Measurements from ENCODE around the gene RNF44.

Gene RNF44

DNA sequence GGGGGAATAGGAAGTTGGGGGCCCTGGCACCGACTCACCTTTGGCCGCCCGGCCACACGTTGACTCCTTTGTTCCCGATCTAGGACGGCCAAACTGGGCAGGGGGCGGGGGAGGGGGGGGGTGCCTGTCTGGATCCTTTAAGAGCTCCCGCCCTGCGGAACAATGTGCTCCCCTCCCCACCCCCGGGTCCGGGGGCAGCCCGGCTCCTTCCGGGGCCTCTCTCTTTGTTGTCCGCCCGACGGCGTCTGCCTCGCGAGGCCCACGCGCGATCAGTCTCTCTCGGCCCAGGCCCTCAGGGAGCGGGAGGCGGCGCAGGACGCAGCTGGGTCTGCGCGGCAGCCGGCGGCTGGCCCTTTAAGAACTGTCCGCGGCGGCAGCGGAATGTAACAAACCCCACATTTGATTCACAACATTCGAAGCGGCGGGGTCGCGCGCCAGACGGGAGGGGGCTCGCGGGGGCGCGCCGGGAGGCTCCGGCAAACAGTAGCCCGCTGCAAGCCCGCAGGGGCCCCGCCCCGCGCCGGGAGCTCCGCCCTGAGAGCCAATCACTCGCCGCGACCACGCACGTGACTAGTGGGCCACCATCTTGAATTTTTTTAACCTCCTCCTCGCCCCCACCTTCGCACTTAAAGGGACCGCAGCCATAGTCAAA, at the start of gene RNF44:
Gene RNF44, minus strand, starts transcription at position 501 of the 652 bp plus-strand sequence. CDS start 4,930 bp downstream, outside the sequence.
- Histone ChIP-seq H3K4me3 (ENCODE audit: low read length in 2 of 2) (peak within 1 kb of the TSS; percentile 93 to 98), H3K27me3 (ENCODE audit: control insufficient read depth in 2 of 2, insufficient read depth in 2 of 2, low read length in 2 of 2) (no peaks in the 10 kb centered on the region), H3K36me3 (ENCODE audit: control insufficient read depth in 2 of 2, insufficient read depth in 2 of 2, low read length in 2 of 2) (peaks cover 0 to 3% of the 10 kb centered on the region in 2 donors), H3K9me3 (ENCODE audit: control insufficient read depth in 2 of 2, low read length in 2 of 2) (no peaks in the 10 kb centered on the region), H3K4me1 (ENCODE audit: control insufficient read depth in 2 of 2, insufficient read depth in 2 of 2, low read length in 2 of 2) (peaks cover 52 to 56% of the 10 kb centered on the region in 2 donors), H3K27ac (ENCODE audit: low read depth in 2 of 2, low read length in 2 of 2) (peak within 1 kb of the TSS; percentile 99 to 100), H3K9ac (ENCODE audit: low read depth in 1 of 2, low read length in 2 of 2) (peak within 1 kb of the TSS; percentile 91 to 98)

DNA sequence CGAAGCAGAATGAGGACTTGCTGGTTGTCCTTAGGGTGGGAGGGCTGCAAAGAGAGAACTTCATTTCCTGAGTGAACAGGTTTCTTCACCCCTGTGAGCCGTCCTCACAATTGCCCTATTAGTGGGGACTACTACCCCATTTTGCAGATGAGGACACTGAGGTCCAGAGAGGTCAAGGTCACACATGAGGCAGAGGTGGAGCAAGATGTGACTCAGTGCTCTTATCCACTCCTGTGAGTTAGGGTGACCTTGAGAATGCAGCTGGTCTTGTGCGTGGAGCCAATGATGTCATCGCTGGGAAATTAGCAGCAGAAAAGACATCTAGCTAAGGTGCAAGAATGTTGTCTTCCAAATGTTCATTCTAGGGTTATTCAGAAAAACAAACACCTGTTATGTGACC, 45.9 kb upstream of the RNF44 start:
- Histone ChIP-seq H3K27me3 (ENCODE audit: control insufficient read depth in 2 of 2, insufficient read depth in 2 of 2, low read length in 2 of 2) (no peaks in the 10 kb centered on the region), H3K9ac (ENCODE audit: low read depth in 1 of 2, low read length in 2 of 2) (no peak overlapping the region), H3K36me3 (ENCODE audit: control insufficient read depth in 2 of 2, insufficient read depth in 2 of 2, low read length in 2 of 2) (peaks cover 6 to 12% of the 10 kb centered on the region in 2 donors), H3K4me3 (ENCODE audit: low read length in 2 of 2) (no peak overlapping the region), H3K4me1 (ENCODE audit: control insufficient read depth in 2 of 2, insufficient read depth in 2 of 2, low read length in 2 of 2) (no peaks in the 10 kb centered on the region), H3K9me3 (ENCODE audit: control insufficient read depth in 2 of 2, low read length in 2 of 2) (peaks cover 6 to 11% of the 10 kb centered on the region in 2 donors), H3K27ac (ENCODE audit: low read depth in 2 of 2, low read length in 2 of 2) (no peak overlapping the region)

DNA sequence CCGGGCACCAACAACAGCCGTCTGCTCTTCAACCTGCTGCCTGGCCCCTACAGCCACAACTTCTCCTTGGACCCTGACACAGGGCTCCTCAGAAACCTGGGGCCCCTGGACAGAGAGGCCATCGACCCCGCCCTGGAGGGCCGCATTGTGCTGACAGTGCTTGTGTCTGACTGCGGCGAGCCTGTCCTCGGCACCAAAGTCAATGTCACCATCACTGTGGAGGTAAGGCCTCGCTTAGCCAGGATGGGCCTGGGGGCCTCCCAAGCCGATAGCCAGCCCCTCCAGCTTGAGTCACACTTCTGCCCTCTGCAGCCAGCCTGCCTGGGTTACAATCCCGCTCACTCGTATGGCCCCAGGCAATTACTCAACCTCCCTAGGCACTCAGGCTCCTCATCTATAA, 44.2 kb upstream of the RNF44 start:
- Histone ChIP-seq H3K4me3 (ENCODE audit: low read length in 2 of 2) (no peak overlapping the region), H3K9me3 (ENCODE audit: control insufficient read depth in 2 of 2, low read length in 2 of 2) (peaks cover 6 to 11% of the 10 kb centered on the region in 2 donors), H3K9ac (ENCODE audit: low read depth in 1 of 2, low read length in 2 of 2) (no peak overlapping the region), H3K4me1 (ENCODE audit: control insufficient read depth in 2 of 2, insufficient read depth in 2 of 2, low read length in 2 of 2) (no peaks in the 10 kb centered on the region), H3K36me3 (ENCODE audit: control insufficient read depth in 2 of 2, insufficient read depth in 2 of 2, low read length in 2 of 2) (peaks cover 6 to 12% of the 10 kb centered on the region in 2 donors), H3K27me3 (ENCODE audit: control insufficient read depth in 2 of 2, insufficient read depth in 2 of 2, low read length in 2 of 2) (no peaks in the 10 kb centered on the region), H3K27ac (ENCODE audit: low read depth in 2 of 2, low read length in 2 of 2) (no peak overlapping the region)

DNA sequence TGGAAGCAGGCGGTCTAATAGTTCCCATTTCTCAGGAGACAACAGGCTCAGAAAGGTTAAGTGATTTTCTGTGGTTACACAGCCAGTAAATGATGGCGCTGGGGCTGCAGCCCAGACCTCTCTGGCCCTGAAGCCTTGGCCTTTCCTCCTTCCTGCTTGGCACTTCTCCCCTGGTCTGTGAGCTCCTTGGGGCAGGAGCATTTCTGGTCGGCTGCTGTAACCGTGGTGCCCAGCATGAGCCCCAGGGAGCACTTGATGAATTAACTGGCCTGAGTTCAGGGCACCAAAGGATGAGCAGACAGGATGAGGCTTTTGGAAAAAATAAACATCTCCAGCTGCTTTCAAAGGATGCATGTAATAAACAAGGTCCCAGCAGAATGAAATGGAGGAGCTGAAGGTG, 42.1 kb upstream of the RNF44 start:
- peaks cover 6 to 8% of the 10 kb centered on the region in 2 donors for H3K36me3 ChIP-seq (ENCODE audit: control insufficient read depth in 2 of 2, insufficient read depth in 2 of 2, low read length in 2 of 2)
- peaks cover 0 to 4% of the 10 kb centered on the region in 2 donors for H3K9me3 ChIP-seq (ENCODE audit: control insufficient read depth in 2 of 2, low read length in 2 of 2)
- no peak overlapping the region for H3K4me3 ChIP-seq (ENCODE audit: low read length in 2 of 2)
- H3K27ac ChIP-seq (ENCODE audit: low read depth in 2 of 2, low read length in 2 of 2), result no peak overlapping the region
- H3K9ac ChIP-seq (ENCODE audit: low read depth in 1 of 2, low read length in 2 of 2), result no peak overlapping the region
- H3K27me3 ChIP-seq (ENCODE audit: control insufficient read depth in 2 of 2, insufficient read depth in 2 of 2, low read length in 2 of 2), result no peaks in the 10 kb centered on the region
- no peaks in the 10 kb centered on the region for H3K4me1 ChIP-seq (ENCODE audit: control insufficient read depth in 2 of 2, insufficient read depth in 2 of 2, low read length in 2 of 2)

DNA sequence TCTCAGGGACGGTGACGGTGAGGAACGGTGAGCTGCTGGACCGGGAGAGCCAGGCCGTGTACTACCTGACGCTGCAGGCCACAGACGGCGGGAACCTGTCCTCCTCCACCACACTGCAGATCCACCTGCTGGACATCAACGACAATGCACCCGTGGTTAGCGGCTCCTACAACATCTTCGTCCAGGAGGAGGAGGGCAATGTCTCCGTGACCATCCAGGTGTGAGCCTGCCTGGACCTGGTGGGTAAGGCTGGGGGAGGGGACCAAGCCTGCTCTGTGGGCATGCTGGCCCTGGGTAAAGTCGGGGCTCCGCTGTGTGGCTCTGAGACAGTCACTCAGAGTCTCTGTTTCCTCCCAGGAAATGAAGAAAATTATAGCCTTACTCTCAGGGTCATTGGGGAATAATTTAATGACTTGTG, 41.2 kb upstream of the RNF44 start:
- no peak overlapping the region for H3K9ac ChIP-seq (ENCODE audit: low read depth in 1 of 2, low read length in 2 of 2)
- H3K4me1 ChIP-seq (ENCODE audit: control insufficient read depth in 2 of 2, insufficient read depth in 2 of 2, low read length in 2 of 2), result no peaks in the 10 kb centered on the region
- H3K27me3 ChIP-seq (ENCODE audit: control insufficient read depth in 2 of 2, insufficient read depth in 2 of 2, low read length in 2 of 2), result no peaks in the 10 kb centered on the region
- H3K27ac ChIP-seq (ENCODE audit: low read depth in 2 of 2, low read length in 2 of 2), result no peak overlapping the region
- no peak overlapping the region for H3K4me3 ChIP-seq (ENCODE audit: low read length in 2 of 2)
- H3K36me3 ChIP-seq (ENCODE audit: control insufficient read depth in 2 of 2, insufficient read depth in 2 of 2, low read length in 2 of 2), result peaks cover 3 to 6% of the 10 kb centered on the region in 2 donors
- H3K9me3 ChIP-seq (ENCODE audit: control insufficient read depth in 2 of 2, low read length in 2 of 2), result no peaks in the 10 kb centered on the region

DNA sequence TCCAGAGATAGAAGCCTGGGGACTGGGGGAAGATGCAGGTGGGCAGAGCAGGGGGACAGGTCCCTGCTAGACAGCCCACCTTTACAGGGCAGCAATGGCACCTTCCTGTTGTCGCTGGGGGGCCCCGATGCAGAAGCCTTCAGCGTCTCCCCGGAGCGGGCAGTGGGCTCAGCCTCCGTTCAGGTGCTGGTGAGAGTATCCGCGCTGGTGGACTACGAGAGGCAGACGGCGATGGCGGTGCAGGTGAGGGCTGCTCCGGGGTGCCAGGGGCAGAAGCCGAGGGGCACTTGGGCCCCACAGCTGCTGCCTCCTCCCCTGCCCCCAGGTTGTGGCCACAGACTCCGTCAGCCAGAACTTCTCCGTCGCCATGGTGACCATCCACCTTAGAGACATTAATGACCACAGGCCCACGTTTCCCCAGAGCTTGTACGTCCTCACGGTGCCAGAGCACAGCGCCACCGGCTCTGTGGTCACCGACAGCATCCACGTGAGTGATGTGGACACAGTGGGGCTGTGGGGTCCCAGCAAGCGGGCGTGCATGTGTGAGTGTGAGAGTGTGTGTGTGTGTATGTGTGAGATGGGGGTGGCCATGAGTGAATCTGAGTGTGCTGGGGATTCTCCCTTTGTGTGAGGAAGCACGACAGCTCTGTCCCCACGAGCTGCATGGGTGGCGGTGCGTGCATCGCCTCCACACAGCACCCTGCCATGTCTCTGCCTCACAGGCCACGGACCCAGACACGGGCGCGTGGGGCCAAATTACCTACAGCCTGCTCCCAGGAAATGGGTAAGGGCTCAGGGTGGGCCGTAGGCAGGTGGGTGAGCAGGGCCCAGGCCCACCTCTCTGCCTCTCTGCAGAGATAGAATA, 40.3 kb upstream of the RNF44 start:
- Histone ChIP-seq H3K27me3 (ENCODE audit: control insufficient read depth in 2 of 2, insufficient read depth in 2 of 2, low read length in 2 of 2) (no peaks in the 10 kb centered on the region), H3K27ac (ENCODE audit: low read depth in 2 of 2, low read length in 2 of 2) (no peak overlapping the region), H3K9ac (ENCODE audit: low read depth in 1 of 2, low read length in 2 of 2) (no peak overlapping the region), H3K4me3 (ENCODE audit: low read length in 2 of 2) (no peak overlapping the region), H3K9me3 (ENCODE audit: control insufficient read depth in 2 of 2, low read length in 2 of 2) (no peaks in the 10 kb centered on the region), H3K4me1 (ENCODE audit: control insufficient read depth in 2 of 2, insufficient read depth in 2 of 2, low read length in 2 of 2) (no peaks in the 10 kb centered on the region), H3K36me3 (ENCODE audit: control insufficient read depth in 2 of 2, insufficient read depth in 2 of 2, low read length in 2 of 2) (peaks cover under 1% of the 10 kb centered on the region in 2 donors)

DNA sequence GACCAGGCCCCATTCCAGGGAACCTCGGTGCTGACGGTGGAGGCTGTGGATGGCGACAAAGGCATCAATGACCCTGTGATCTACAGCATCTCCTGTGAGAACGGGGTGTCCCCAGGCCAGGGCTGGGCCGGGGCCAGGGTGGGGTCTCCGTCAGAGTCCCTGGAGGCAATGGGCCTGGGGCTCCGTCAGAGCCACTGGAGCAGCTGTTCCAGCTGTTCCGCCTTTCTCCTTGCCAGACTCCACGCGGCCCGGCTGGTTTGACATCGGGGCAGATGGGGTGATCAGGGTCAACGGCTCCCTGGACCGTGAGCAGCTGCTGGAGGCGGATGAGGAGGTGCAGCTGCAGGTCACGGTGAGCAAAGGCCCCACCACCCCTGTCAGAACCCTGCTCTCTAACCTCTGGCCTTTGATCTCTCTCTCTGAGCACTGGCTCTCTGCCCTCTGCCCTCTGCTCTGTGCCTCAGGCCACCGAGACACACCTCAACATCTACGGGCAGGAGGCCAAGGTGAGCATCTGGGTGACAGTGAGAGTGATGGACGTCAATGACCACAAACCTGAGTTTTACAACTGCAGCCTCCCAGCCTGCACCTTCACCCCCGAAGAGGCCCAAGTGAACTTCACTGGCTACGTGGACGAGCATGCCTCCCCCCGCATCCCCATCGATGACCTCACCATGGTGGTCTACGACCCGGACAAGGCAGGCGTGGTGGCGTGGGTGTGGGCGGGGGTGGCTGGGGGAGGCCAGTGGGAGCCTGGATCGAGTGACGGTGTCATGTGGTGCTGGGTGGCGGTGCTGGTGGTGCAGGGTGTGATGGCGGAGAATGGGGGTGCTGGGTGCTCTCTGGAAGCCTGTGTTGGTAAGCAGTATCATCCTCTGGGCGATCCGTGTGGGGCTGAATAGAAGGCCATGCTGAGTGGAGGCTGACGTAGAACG, 38.6 kb upstream of the RNF44 start:
- H3K27ac ChIP-seq (ENCODE audit: low read depth in 2 of 2, low read length in 2 of 2), result no peak overlapping the region
- H3K36me3 ChIP-seq (ENCODE audit: control insufficient read depth in 2 of 2, insufficient read depth in 2 of 2, low read length in 2 of 2), result no peaks in the 10 kb centered on the region
- H3K4me1 ChIP-seq (ENCODE audit: control insufficient read depth in 2 of 2, insufficient read depth in 2 of 2, low read length in 2 of 2), result no peaks in the 10 kb centered on the region
- H3K9ac ChIP-seq (ENCODE audit: low read depth in 1 of 2, low read length in 2 of 2), result no peak overlapping the region
- no peaks in the 10 kb centered on the region for H3K9me3 ChIP-seq (ENCODE audit: control insufficient read depth in 2 of 2, low read length in 2 of 2)
- no peak overlapping the region for H3K4me3 ChIP-seq (ENCODE audit: low read length in 2 of 2)
- H3K27me3 ChIP-seq (ENCODE audit: control insufficient read depth in 2 of 2, insufficient read depth in 2 of 2, low read length in 2 of 2), result no peaks in the 10 kb centered on the region

DNA sequence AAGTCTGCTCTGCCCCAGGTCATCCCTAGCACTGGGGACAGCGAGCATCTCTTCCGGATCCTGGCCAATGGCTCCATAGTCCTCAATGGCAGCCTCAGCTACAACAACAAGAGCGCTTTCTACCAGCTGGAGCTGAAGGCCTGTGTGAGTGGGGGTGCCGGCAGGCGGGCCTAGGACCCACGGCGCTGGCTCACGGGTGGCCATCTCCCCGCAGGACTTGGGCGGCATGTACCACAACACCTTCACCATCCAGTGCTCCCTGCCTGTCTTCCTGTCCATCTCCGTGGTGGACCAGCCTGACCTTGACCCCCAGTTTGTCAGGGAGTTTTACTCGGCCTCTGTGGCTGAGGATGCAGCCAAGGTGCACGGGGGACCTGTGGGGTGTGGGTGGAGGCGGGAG, 37.9 kb upstream of the RNF44 start:
- H3K9me3 ChIP-seq (ENCODE audit: control insufficient read depth in 2 of 2, low read length in 2 of 2), result no peaks in the 10 kb centered on the region
- H3K9ac ChIP-seq (ENCODE audit: low read depth in 1 of 2, low read length in 2 of 2), result no peak overlapping the region
- no peaks in the 10 kb centered on the region for H3K4me1 ChIP-seq (ENCODE audit: control insufficient read depth in 2 of 2, insufficient read depth in 2 of 2, low read length in 2 of 2)
- H3K27ac ChIP-seq (ENCODE audit: low read depth in 2 of 2, low read length in 2 of 2), result no peak overlapping the region
- no peak overlapping the region for H3K4me3 ChIP-seq (ENCODE audit: low read length in 2 of 2)
- H3K27me3 ChIP-seq (ENCODE audit: control insufficient read depth in 2 of 2, insufficient read depth in 2 of 2, low read length in 2 of 2), result no peaks in the 10 kb centered on the region
- H3K36me3 ChIP-seq (ENCODE audit: control insufficient read depth in 2 of 2, insufficient read depth in 2 of 2, low read length in 2 of 2), result no peaks in the 10 kb centered on the region

DNA sequence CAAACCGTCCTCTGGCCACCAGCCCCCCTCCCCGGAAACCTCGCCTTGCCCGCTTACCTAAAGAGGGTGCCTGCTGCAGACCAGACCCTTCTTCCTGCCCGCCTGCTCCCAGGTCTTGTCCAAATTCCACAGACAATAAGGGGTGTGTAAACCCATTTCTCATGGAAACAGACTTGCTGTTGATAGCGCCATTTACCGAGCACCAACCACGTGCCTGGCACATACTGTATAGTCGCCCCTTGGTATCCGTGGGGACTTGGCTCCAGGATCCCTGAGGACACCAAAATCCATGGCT, 37.0 kb upstream of the RNF44 start:
- no peak overlapping the region for H3K9ac ChIP-seq (ENCODE audit: low read depth in 1 of 2, low read length in 2 of 2)
- H3K27me3 ChIP-seq (ENCODE audit: control insufficient read depth in 2 of 2, insufficient read depth in 2 of 2, low read length in 2 of 2), result no peaks in the 10 kb centered on the region
- H3K9me3 ChIP-seq (ENCODE audit: control insufficient read depth in 2 of 2, low read length in 2 of 2), result no peaks in the 10 kb centered on the region
- H3K36me3 ChIP-seq (ENCODE audit: control insufficient read depth in 2 of 2, insufficient read depth in 2 of 2, low read length in 2 of 2), result no peaks in the 10 kb centered on the region
- no peaks in the 10 kb centered on the region for H3K4me1 ChIP-seq (ENCODE audit: control insufficient read depth in 2 of 2, insufficient read depth in 2 of 2, low read length in 2 of 2)
- H3K27ac ChIP-seq (ENCODE audit: low read depth in 2 of 2, low read length in 2 of 2), result no peak overlapping the region
- H3K4me3 ChIP-seq (ENCODE audit: low read length in 2 of 2), result no peak overlapping the region
